Heart left ventricle (tissue), 13 donors: ENCODE measurements around the gene SPTLC3.

Source experiments
- CTCF ChIP-seq, 12 donors: fragments of 200-600 bp; sonication (generic) in 4 of 12; IDR thresholded peaks; one replicate each; pipeline versions ENCODE4 v1.5.0 to v1.8.0; 2018 to 2022; ENCODE audit warnings: antibody characterized with exemption in 12 of 12, mild to moderate bottlenecking in 5 of 12
- POLR2A ChIP-seq, 2 donors: fragments of 450-650 bp; IDR thresholded peaks; one replicate each; pipeline ENCODE4 v1.6.1; 2017; ENCODE audit warnings: antibody characterized with exemption in 2 of 2, mild to moderate bottlenecking in 2 of 2, moderate library complexity in 2 of 2
- donor health status: ischemic (EF 13 %, LVEDD 7.1; RV severe dilation, severe dysfunction).
- donor health status: DM: no; HTN: yes; CAD: no.
- donor health status: DM: no; HTN: no; CAD: no.
- donor health status: ischemic (EF 25% LVEDD 6.9; RV normal size, moderate dysfunction).
- donor health status: ischemic (EF 25% LVEDD 5.7; RV mildly dilated, moderate dysfunction).
- donor health status: ischemic (EF 35%, LVEDD 5.7; RV mildly dilated, moderate dysfunction).
- donor health status: nonischemic (EF 11% LVEDD 7.7; RV severe dilation, severe dysfunction).
- donor health status: DM: yes; HTN: yes; CAD: no.
- donor health status: PGD.
- donor health status: ischemic (EF 29% LVEDD 5.4; RV normal size, mild dysfunction).
- donor health status: nonischemic (EF 23%, LVEDD 6.1; RV moderate dilation, normal function).

GRCh38 chr20:13058666-13059389 lies 50.1 kb downstream of the SPTLC3 start:
- no peak for TF ChIP-seq CTCF (IDR thresholded peaks at IDR 0.05)
- TF ChIP-seq POLR2A (IDR thresholded peaks at IDR 0.05): no peak
